Measurements from ENCODE around the gene OLFM3. TPM values are rescaled to one million over a fixed set of nuclear protein-coding genes. Genes with fewer than 3 reads are reported as not detected.

Gene OLFM3
- total RNA-seq, 1 experiment from 2014 or later = not detected

DNA sequence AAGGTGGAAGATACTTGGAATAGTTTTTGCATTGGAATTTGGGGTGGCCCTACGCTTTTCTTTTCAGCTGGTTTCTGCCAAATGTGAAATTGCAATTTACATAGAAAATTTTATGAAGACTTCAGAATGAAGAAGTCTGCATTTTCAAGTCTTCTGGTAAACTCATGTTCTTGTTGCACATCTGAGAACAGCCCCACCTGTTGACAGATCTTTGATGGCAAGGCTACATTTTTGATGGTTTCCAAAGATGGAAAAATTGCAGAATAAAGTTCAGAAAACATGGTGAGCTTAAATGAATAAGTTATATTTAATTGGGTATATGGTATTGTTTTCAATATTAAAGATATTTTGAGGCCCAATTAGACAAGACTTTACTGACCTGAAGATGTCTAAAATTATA, 25.4 kb downstream of the OLFM3 start:
- Mint-ChIP-seq H3K27me3 (ENCODE audit: insufficient read depth, unreplicated experiment) (peaks cover 10% of the 10 kb centered on the region), H3K9me3 (ENCODE audit: unreplicated experiment) (no peaks in the 10 kb centered on the region), H3K36me3 (ENCODE audit: insufficient read depth, unreplicated experiment) (no peaks in the 10 kb centered on the region), H3K4me3 (ENCODE audit: unreplicated experiment) (no peak overlapping the region), H3K4me1 (ENCODE audit: low read depth, unreplicated experiment) (no peaks in the 10 kb centered on the region), H3K27ac (ENCODE audit: unreplicated experiment) (no peak overlapping the region)
- intact Hi-C loops (cut with micrococcal nuclease; ENCODE audit: unreplicated experiment) = loop anchor here (2.0 kb wide), 1 partner anchor 151 kb away; no protein-coding TSS in a partner anchor
- DNase-seq = peak in 1 of 2 experiments; percentile 0
- POLR2A ChIA-PET = no interaction called here
- no peak for TF ChIP-seq CTCF (IDR thresholded peaks at IDR 0.05; ENCODE audit: insufficient read depth in 1 of 2, low read depth in 1 of 2, low read length in 1 of 2, severe bottlenecking in 1 of 2, unreplicated experiment in 1 of 2)
- Histone ChIP-seq H3K4me1 (no peaks in the 10 kb centered on the region), H3K27me3 (replicated peaks; ENCODE audit: control insufficient read depth, insufficient read depth, low read length) (no peaks in the 10 kb centered on the region), H3K4me3 (ENCODE audit: low read depth, low read length) (no peak overlapping the region), H3K36me3 (ENCODE audit: control insufficient read depth, insufficient read depth, low read length) (no peaks in the 10 kb centered on the region), H3K9me3 (no peaks in the 10 kb centered on the region)
- CTCF ChIA-PET = no interaction called here
- no TSS peak for BruUV-seq (replicated peaks)

DNA sequence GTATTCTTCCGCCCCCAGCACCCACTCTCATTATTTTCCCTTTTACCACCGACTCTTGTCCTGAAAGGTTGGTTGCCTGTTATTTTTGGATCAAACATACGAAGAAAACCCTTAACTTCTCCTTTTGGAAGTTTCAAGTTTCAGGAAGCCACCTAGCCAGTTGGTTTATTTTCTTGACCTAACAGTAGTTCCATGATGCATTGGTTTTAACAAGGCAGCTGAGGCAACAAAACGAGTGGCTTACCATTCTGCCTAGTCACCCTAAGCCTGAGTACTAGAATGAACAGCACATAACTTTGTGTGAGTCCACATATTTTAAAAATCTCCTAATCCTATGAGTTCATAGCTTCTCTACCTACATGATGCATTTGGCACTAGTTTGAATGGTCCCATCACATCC, 28.9 kb downstream of the OLFM3 start:
- intact Hi-C loops (cut with micrococcal nuclease; ENCODE audit: unreplicated experiment) = no loop called here
- no peaks in the 10 kb centered on the region for H3K36me3 Mint-ChIP-seq (ENCODE audit: insufficient read depth, unreplicated experiment)
- H3K9me3 ChIP-seq = no peaks in the 10 kb centered on the region
- ChIA-PET CTCF (no interaction called here), POLR2A (no interaction called here)
- no peaks in the 10 kb centered on the region for H3K9me3 Mint-ChIP-seq (ENCODE audit: unreplicated experiment)
- DNase-seq = no peak
- H3K36me3 ChIP-seq (ENCODE audit: control insufficient read depth, insufficient read depth, low read length) = no peaks in the 10 kb centered on the region
- no peaks in the 10 kb centered on the region for H3K27me3 ChIP-seq (replicated peaks; ENCODE audit: control insufficient read depth, insufficient read depth, low read length)
- no peak overlapping the region for H3K4me3 ChIP-seq (ENCODE audit: low read depth, low read length)
- no peak overlapping the region for H3K27ac Mint-ChIP-seq (ENCODE audit: unreplicated experiment)
- H3K27me3 Mint-ChIP-seq (ENCODE audit: insufficient read depth, unreplicated experiment) = peaks cover 5% of the 10 kb centered on the region
- no peaks in the 10 kb centered on the region for H3K4me1 Mint-ChIP-seq (ENCODE audit: low read depth, unreplicated experiment)
- no peaks in the 10 kb centered on the region for H3K4me1 ChIP-seq
- no peak overlapping the region for H3K4me3 Mint-ChIP-seq (ENCODE audit: unreplicated experiment)
- no peak for TF ChIP-seq CTCF (IDR thresholded peaks at IDR 0.05; ENCODE audit: insufficient read depth in 1 of 2, low read depth in 1 of 2, low read length in 1 of 2, severe bottlenecking in 1 of 2, unreplicated experiment in 1 of 2)
- BruUV-seq (replicated peaks) = no TSS peak

- H3K27ac Mint-ChIP-seq (ENCODE audit: unreplicated experiment) = no peak overlapping the region
- Histone ChIP-seq H3K4me3 (ENCODE audit: low read depth, low read length) (no peak overlapping the region), H3K9me3 (no peaks in the 10 kb centered on the region), H3K36me3 (ENCODE audit: control insufficient read depth, insufficient read depth, low read length) (no peaks in the 10 kb centered on the region), H3K27me3 (replicated peaks; ENCODE audit: control insufficient read depth, insufficient read depth, low read length) (no peaks in the 10 kb centered on the region), H3K4me1 (no peaks in the 10 kb centered on the region)
- no peak overlapping the region for H3K4me3 Mint-ChIP-seq (ENCODE audit: unreplicated experiment)
- no peak for TF ChIP-seq CTCF (IDR thresholded peaks at IDR 0.05; ENCODE audit: insufficient read depth in 1 of 2, low read depth in 1 of 2, low read length in 1 of 2, severe bottlenecking in 1 of 2, unreplicated experiment in 1 of 2)
- DNase-seq = no peak
- no peaks in the 10 kb centered on the region for H3K9me3 Mint-ChIP-seq (ENCODE audit: unreplicated experiment)
- ChIA-PET CTCF (no interaction called here), POLR2A (no interaction called here)
- no peaks in the 10 kb centered on the region for H3K4me1 Mint-ChIP-seq (ENCODE audit: low read depth, unreplicated experiment)
- H3K27me3 Mint-ChIP-seq (ENCODE audit: insufficient read depth, unreplicated experiment) = peaks cover 2% of the 10 kb centered on the region
- intact Hi-C loops (cut with micrococcal nuclease; ENCODE audit: unreplicated experiment) = no loop called here
- no TSS peak for BruUV-seq (replicated peaks)
- no peaks in the 10 kb centered on the region for H3K36me3 Mint-ChIP-seq (ENCODE audit: insufficient read depth, unreplicated experiment)
Measured at GRCh38 chr1:101965341-101965740, 31.4 kb downstream of the OLFM3 start.
